COLO668 (cell line): ENCODE measurements around the gene LOXL4.

Experiments used
- DNase-seq: peaks from one replicate; lab custom pipeline; 2025; ENCODE audit not compliant: unreplicated experiment; lab: John Stamatoyannopoulos, UW

LOXL4 gene

DNA sequence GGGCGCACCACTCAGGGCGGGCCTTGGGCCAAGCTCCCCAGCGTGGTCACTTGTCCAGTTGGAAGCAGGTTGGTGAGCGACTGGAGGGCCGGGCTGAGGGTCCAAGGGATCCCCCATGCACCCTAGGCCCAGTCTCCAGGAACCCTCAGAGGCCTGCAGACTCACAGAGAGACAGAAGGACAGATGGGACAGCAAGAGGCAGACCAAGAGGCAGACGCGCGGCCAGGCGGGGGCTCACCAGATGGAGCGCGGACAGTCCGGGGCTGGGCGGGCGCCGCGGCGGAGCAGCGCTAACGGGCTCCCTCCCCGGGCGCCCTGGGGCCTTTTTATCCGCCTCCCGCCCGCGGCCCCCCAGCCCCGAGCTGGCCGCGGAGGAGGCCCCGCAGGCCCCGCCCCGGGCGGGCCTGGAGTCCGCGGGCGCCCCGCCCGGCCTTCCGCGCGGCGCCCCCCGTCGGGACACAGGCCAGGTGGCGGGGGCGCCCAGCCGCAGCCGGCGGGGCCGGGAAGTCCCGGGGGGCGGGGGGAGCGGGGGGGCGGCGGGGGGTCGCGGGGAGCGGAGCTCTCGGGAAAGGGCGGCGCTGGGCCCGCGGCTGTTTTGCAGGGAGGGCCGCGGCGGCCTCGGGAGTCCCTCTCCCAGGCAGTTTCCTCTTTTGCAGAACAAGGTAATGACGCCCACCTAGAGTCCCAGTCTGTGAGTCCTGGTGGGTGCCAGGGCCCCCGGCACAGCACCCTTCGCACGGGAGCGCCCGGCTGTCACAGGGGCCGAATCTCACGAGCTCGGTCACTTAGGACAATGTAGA is at the start of gene LOXL4:
TSS of gene LOXL4 (minus strand) at position 301 of the 800 bp plus-strand sequence. CDS start 5,175 bp downstream, outside the sequence.
- peak; percentile 75 for DNase-seq

DNA sequence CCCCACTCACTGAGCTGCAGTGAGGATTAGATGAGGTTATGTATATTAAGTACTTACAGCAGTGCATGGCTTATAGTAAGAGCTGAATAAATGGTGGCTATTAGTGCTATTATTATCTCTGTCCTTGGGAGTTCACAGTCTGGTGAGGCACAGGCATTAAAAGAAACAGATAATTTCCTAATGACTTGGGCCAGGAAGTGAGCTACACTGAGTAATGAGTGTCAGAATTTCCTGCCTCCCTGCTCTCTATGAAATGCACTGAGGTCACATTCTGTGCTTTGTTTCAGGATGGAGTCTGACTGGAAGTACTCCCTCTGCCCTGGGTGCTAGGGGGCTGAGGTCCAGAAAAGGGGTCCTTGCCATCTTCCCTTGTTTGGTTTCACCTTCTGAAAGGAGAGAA is 48.7 kb upstream of the LOXL4 start:
- DNase-seq: no peak

DNA sequence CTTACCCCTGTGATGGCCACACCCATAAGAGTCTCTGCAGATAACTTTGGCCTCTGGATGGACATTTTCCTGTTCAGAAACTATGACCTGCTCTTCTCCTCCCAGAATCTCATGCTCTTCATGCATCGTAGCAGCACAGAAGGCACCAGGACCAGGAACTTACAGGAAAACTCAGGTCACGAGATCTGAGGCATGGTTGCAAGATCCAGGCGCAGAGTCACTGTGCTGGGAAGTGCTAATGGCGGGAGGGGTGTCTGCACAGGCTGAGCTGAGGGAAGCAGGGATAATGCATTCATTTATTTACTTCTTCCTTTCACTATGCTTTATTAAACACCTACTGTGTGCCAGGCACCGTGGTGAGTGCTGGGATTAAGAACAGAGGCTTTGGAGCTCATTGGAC is 48.2 kb upstream of the LOXL4 start:
- DNase-seq: no peak

DNA sequence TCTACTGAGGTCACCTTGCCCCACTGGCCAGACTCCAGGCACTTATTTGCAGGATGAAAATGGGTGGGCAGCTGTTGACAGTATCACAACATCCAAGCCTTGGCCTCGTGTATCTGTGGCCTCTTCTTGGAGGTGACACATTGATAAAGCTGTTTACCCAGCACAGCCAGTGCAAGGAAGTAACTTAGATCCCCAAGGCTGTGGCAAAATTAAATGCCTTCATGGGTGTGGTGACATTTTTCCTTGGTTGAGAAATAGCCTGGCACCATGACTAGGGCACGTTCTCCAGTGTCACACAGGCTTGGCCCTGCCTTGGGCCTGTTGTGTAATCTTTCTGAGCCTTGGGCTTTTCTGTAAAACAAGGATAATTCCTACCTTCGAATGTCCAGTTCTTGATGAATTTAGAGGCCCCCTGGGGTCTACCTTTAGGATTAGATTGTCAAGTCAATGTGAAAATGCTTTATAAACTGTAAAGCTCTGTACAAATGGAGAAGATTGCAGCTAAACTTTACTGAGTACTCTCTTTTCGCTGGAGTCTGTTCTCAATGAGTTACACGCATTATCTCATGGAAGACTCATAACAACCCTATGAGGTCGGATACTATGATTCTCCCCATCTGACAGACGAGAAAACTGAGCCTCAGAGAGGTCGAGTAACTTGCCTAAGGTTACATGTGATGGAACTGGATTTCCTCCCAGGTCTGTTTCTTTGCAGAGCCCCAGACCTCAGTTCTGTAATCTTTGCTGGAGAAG is 46.7 kb upstream of the LOXL4 start:
- no peak for DNase-seq

DNA sequence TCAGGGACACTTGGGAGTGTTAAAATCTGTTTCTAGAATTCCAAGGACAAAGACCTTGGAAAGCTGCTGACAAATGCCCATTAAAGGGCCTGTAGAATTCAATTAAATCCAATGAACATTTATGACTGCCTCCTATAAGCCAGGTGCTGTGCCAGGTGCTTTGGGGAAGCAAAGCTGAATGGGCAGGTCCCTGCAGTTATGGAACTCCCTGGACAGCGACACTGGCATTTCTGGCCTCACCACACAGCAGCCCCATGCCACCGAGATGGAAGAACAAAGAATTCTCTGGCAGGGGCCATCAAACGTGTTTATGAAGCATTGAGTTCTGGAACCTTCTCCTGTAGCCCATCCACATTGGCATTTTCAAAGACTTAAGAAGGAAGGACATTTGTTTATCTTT is 45.6 kb upstream of the LOXL4 start:
- no peak for DNase-seq

DNA sequence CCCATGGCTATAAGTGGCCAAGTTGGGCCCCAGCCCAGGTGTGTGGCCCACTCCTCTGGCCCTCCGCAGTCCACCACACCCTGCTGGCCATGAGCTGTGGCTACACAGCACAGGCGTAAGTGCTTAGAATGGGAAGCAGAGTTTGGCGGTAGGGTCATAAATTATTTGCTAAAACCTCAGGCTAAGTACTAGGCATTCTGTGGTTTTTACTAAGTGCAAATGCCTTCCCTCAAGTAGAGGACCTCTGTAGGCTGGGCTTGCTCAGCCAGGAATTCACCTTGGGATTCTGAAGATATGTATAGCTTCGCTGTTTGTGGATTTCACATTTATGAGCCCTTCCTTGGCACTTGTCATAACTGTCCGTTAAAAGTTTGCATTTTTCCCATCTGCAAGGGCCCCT is 44.8 kb upstream of the LOXL4 start:
- no peak for DNase-seq

DNA sequence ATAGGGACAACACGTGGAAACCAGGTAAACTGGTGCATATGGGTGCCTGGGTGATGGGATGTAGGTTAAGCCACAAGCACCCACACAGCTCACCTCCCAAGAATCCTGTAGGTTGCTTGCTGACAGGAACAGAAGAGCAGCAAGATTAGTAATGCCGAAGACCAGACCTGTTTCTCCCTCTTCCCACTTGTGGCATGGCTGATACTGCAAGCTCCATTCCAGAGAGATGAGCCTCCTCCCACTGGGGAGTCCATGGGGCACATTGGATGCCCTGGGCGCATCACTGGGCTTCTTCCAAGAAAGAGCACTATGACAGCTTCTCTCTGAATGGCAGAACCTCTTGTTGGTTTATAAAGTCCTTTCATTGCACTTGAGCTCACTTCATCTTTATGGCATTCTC is 44.4 kb upstream of the LOXL4 start:
- no peak for DNase-seq

DNA sequence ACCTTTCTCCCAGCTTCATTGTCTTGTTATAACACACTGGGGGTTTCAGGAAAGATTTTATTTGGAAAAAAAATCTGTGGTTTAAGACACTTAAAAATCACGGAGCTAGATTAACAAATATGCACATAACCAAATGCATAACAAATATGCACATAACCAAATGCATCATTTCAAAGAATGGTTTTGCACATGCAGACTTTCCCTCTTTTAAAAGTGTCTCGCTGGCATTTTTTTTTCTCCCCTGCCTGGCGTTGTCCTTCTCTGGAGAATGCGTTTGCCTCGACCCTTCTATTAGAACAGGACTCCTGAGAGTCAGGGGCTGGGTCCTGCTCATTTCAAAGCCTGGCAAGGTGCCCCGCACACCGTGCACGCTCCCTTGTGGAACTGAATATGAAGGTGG is 42.7 kb upstream of the LOXL4 start:
- no peak for DNase-seq

DNA sequence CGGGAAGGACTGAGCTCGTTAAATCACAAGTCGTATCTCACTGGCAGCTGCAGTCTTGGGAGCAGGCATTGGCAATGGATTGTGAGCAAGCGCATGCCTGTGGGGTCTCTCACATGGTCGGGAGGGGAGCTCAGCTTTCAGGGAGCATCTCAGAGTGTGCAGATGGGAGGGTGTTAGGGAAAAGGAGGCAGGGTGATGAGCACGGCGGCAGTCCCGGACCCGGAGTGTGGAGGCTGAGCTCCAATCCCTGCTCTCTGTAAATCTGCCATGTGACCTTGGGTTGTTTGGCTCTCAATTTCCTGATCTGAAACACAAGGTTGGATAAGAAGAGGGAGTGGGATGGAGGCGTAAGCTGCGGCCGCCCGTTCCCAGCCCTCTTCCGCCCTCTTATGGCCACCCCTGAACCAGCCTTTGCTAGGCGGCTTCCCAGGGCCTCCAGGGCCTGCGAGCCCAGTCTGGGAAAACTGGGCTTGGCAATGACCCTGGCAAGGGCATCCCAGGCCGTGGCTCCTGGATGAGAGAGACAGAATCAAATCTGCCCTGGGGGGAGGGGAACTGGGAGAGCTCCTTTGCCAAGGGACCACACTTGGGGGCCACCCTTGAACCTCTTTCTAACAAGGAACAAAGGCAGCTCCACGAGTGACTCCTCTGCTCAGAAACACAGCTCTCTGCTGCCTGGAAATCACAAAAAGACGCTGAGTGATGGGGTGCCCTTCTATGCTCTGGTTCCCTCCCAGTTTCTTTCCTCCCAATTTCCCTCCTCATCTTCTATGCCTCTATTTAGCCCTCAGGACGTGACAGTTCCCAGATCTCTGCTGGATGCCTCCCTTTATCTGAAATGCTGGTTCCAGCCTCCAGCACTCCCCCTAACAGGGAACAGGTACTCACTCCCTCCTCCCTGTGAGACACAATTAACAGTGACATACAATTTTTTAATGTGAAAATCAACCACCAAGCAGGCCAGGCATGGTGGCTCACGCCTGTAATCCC is 41.7 kb upstream of the LOXL4 start:
- DNase-seq: peak; percentile 34

DNA sequence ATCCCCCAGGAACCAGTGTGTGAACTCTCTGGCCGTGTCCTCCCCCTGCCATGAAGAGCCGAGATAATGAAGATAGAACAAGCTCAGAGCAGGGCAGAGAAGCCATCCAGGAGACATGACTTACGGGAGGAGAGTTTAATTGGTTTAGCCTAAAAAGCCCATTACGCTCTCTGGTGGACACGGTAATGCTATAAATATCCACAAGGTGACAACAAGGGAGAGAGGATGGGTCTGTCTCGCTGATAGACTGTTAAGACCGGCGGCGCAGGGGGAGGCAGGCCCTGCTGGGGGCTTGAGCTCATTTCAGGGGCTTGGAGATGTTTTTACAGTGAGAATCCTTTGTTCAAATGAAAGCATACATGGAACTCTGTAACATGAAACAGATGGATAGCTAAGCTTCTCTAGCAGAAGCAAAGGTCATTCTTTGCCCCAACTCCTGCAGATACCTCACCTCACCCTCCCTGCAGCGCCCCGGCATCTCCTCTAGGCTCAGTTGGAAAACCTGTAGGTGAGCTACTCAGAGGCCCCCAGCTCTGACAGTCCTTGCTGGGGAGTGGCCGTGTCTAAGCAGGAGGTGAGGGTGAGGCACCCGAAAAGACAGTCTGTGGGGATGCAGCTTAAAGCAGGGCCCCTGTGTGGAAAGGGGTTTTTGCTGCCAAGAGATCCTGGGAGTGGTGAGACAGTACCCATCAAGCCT is 40.8 kb upstream of the LOXL4 start:
- no peak for DNase-seq

DNA sequence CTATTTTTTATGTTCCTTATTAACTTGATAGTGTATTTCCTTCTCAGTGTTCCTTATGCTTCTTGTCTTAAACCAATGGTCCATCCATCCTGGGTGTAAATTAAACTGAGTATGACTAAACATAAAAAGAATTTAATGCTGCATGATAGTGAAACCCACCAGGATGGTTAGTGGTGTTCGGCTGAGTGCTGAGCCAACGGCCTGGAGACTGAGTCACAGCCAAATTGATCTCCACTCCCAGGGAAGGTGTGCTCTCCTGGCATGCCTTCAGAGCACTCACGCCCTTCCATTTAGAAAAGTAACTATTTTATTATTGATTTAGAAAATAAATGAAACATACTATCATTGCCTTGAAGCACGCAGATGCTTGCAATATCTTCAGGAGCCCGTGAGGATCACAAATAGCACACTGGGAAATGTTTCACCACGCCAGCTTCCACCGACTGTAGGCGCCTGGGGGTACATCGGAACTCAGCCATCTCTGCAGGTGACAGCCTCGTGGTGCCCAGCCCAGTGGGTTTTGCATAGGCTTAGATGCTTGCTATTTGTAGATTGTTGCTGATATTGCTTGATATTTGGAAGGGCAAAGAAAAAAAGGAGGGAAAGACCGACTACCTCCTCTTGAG is 40.0 kb upstream of the LOXL4 start:
- DNase-seq: no peak

DNA sequence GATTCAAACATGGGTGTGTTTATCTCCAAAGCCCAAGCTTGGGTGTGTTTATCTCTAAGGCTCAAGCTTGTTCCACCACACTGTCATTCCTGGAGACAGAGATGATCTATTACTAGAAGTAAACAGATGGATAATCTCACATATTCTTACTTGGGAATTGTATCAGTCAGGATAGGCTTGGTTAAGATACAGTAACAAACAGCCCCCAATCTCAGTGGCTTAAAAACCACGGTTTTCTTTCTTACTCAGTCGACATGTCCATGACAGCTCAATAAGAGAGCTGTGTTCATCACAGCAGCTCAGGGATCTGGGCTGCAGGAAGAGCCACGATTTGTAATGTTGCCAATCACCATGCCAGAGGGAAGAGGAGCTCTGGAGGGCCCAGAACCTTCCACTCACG is 38.5 kb upstream of the LOXL4 start:
- no peak for DNase-seq

DNA sequence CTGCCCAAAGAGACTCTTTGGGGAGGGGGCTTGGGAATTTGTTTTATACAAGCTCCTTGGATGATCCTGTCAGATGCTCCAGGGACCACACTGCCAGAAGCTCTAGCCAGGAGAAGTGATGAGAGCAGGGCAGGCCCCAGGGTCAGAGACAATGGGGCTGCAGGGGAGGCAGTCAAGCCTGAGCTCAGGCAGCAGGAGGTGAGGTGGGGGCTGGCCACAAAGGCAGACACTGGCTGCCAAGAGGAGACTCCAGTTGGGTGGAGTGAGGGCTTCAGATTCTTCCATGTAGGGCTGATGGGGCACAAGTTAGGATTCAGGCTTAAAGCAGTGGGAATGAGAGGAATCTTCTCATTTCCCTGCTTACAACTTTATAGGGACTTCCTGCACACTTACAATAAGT is 35.6 kb upstream of the LOXL4 start:
- DNase-seq: no peak

DNA sequence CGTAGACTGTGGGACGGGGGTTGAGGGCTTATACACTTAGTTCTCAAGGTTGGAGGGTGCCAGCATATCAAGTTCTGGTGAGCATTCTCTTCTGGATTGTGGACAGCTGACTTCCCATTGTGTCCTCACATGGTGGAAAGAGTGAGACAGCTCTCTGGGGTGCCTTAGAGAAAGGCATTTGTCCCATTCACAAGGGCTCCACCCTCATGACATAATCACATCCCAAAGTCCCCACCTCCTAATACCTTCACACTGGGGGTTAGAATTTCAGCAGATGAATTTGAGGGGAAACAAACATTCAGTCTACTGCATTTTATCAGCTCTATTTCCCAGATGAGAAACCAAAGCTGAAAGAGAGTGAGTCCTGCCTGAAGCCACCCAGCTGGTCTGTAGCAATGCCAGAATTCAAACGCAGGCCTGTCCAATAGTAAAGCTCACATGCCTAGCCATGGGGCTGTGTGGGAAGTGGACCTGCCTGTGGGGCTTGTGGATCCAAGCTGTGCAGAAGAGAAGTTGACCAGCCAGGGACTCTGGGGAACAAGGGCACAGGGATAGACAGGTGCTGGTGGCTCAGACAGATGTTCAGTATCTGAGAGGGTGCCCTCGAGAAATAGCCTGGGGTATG is 34.9 kb upstream of the LOXL4 start:
- peak; percentile 16 for DNase-seq

DNA sequence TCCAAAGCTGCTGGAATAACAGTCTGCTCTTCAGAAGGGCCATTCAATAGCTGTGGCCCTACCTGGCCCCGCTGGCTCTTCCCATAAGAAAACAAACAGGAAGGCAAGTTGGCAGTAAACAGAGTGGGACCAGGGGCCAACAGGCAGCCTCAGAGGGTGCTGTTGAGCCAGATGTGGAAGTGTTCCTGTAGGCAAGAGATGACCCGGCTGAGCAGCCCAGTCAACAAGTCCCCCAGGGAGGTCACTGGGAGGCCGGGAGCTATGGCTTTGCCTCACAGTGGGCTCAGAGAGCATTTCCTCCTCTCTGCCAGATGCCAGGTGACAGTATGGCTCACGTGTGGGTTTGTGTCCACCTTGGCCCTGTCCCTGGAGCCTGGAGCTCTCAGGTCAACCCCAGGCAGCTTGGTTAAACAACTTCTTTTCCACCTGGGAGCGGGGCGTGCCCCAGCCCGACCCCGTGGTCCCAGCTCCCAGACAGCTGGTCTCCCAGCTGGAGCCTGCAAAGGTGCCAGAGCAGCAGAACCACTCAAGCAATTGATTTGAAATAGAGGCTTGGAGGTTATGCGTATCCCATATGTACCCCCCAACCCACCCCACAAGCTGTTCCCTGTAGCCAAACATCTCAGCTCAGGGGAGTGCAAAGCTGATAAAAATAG is 33.8 kb upstream of the LOXL4 start:
- DNase-seq: peak; percentile 15

DNA sequence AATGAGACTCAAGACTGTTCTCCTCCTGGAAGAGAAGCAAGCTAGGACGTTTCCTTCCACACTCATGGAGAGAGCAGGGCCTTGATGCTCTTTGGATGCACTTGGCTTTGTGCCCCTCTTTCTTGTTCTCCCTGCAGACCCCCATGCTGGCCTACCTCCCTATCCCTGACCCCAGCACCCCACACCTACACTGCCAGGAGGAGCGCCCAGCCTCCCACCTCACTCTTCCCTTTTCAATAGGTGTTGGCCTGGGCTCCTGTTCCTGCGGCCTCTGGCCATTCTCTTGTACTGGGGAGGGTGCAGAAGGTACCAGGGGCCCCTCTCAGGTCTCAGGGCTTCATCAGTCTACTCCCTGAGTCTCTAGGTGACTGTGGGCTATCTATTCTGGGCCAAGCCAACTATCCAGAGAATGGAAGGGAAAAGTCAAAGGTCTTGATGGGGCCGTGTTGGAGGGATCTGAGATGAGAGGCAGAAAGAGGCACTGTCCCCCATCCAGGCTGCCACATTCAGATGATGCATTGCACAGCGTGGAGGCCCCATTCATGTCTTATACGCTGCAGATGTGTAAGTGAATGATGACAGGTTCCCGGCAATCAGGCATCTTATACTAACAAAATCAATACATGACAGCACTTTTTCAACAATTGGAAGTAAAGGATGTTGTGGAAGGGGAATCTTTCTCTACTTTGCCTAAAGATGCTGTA is 32.7 kb upstream of the LOXL4 start:
- no peak for DNase-seq

DNA sequence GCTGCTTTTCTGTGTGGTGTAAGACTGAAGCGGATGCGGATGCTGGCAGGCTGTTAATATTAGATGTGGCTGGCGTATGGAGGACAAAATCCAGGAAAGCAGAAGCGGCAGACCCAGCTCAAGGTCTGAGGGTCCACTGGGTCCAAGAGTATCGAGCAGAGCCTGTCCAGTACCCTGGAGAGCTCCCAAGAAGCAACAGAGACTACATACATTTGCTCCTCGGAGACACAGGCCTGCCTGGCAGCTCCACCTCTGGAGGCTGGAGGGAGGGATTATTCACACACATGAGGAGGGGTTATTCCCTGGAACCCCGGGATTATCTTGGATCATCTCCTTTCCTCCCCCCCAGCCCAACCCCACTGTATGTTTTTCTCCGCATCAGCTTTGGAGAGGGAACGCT is 31.3 kb upstream of the LOXL4 start:
- DNase-seq: no peak

DNA sequence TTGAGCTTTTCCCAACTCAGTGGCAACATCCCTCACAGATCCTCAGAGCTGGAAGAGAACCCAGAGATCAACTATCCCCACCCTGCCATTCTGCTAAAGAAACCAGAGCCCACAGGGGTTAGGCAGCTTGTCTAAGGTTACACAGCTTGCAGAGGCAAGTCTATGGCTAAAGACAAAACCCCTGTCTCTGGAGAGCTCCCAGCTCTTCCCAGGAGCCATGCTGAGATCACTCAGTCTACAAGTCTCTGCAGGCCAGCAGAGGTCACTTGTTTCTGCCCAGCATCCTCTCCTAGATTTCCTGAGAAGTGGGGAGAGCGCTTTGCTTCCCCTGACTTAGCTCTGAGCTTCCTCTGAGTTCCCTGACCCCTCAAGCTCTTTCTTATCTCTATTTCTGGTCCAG is 28.5 kb upstream of the LOXL4 start:
- DNase-seq: no peak

DNA sequence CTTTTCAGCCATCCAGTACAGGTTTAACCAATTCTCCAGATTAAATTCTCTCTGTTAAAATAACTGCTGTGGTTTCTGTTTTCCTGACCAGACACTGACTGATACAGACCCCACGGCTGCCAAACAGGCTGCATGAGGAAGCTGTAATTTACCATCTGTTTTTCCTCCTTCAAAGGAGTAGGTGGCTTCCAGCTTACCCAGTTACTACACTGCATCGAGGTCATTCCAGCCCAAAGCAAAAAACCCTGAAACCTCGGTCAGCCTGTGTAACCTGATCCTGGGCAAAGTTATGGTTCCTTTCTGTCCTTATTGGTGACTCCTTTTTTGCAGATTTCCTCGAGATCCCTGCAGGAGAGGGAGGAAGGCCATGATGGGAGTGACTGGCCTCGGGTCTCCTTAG is 27.9 kb upstream of the LOXL4 start:
- no peak for DNase-seq
